GM18907 (cell line): ENCODE measurements around the gene SLC12A4.

ENCODE experiments used
- ATAC-seq: cut with Tn5 transposase; IDR thresholded peaks from one replicate; pipeline ENCODE4 v1.9.1; 2021; ENCODE audit warnings: mild to moderate bottlenecking, moderate library complexity; ENCODE audit not compliant: unreplicated experiment

Gene SLC12A4

GRCh38 chr16:67963662-67964321 lies 4.6 kb downstream of the SLC12A4 start:
- no peak for ATAC-seq

GRCh38 chr16:67963292-67963661 lies 5.2 kb downstream of the SLC12A4 start:
- ATAC-seq: no peak

DNA sequence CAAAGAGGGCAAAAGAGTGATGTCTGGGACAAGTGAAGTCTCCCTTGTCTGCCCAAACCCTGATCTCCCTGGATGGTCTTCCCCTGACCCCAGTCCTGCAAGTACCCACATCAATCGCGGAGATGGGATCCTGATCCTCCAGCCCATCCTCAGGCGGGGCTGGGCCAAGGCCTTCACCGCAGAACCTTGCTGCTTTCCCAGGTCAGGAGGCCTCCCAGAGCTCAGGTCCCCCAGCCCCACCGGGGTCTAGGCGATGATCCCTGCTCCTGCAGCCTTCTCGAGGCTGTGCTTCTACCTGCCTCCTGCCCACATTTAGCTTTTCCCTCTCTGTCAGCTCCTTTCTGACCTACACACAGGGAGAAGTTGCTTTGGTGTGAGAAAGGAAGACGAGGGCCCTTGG lies 6.3 kb downstream of the SLC12A4 start:
- no peak for ATAC-seq

GRCh38 chr16:67961551-67961957 lies 6.9 kb downstream of the SLC12A4 start:
- ATAC-seq: no peak

GRCh38 chr16:67959536-67960329 lies 8.7 kb downstream of the SLC12A4 start:
- ATAC-seq: no peak

- ATAC-seq: no peak
Observed at GRCh38 chr16:67957622-67958021, 10.8 kb downstream of the SLC12A4 start.

DNA sequence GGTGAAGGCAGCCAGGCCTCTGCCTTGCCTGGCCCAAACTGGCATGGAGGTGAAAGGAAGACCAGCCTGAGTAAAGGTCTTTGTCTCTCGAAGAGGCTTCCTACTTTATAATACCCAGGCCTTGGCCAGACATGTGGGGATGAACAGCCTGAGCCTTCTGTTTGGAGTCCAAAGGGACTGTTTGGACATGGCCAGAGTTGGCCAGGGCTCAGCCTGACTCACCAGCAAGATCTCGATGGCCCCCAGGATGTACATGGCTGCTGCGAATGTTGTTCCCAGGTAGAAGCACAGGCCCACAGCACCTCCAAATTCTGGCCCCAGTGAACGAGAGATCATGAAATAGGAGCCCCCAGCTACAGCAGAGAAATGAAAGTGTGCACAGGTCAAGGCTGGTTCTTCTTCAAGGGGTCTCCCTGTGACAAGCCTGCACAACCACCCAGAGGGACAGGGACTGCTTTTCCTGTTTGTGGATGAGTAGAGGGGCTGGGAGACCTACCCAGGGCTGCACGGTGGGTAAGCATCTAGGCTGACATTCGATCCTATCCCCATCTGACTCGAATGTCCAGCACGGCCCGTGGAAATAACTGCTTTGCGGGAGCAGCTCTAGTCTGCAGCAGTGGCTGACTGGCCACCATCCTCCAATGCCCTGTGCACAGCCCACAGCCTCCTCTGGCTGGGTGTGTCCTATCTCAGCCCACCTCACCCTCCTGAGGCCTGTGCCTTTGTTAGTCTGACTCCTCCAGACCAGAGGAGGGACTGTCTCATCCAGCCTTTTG lies 13.8 kb downstream of the SLC12A4 start:
- ATAC-seq: no peak

DNA sequence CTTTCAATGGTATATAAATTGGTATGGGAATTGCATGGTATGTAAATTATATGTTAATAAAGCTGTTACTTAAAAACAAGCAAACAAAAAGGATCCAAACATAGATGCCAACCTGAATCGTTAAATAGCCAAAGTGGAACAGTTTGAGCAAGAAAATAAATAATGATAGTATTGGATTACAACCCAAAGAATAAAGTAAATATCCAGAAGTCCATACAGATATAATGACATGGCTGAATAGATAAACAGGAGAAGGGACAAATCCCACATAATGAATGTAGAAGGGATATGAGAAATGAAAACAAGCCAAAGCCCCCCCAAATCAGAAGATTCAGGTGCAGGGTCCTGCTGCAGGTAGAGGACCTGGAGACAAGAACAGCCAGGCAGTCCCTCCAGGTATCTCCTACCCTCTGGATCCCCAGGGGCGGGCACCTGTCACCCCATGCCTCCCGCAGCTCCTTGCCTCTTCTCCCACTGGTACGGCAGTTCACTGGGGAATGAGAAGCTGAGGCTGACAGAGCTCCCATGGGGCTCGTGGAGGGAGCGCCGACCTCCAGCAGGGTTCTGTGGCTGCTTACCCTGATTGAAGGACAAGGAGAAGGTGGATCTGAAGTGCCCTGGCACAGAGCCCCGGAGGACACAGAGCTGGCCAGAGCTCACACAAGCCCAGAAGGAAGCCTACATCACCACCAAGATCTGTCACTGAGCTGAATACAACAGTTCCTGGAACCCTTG lies 14.6 kb downstream of the SLC12A4 start:
- ATAC-seq: no peak

DNA sequence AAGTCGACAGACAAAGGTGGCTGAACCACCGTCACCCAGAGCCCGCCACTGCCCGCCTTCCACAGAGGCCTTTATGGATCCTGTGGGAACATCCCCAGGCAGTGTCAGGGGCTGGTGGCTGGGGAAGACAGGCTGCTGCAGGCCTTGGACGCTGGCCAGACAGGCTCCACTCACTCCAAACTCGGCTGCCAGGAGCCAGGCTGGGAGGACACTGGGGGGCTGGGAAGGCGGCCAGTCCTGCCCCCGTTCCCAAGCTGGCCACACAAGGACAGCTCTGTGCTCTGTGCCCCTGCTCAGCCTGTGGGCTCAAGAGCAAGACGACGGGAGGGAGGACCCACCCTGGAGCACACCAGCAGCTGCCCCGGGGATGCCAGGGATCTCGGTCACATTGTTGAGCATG lies 17.0 kb downstream of the SLC12A4 start:
- ATAC-seq: no peak

GRCh38 chr16:67950335-67950843 lies 18.0 kb downstream of the SLC12A4 start:
- ATAC-seq: no peak

DNA sequence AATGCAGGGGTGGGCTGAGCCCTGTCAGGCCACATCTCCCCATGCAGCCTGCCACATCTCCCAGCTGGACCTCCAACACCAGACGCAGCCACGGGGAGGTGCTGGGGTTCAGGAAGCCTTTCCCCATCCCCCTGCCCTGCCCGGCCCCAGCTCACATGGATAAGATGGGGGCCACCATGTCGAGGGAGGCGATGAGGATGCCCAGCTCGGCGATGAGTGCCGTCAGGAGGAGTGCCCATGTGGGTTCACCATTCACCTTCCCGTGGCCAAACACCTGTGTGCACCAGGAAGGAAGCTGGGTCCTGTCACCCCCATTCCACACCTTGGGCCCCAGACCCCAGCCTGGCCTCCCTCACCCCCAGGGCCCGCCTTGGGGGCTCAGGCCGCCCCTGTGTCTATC lies 18.8 kb downstream of the SLC12A4 start:
- no peak for ATAC-seq

DNA sequence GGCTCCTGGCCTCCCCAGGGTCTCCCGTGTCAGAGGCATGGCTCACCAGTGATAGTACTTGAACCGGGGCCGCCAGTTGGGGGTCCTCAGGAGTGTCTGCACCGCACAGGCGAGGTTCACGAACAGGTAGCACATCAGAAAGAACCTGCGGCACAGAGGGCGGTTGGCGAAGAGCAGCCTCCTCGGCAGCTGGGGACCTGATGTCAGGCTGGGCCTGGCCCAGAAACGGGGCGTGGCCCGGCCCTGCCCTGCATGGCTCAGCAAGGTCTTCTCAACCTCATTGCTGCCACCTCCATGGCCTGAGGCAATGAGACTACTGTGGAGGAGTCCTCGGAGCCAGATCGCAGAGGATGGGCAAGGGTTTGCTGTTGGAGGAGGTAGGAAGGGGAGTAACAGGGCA lies 20.4 kb downstream of the SLC12A4 start:
- ATAC-seq: no peak

DNA sequence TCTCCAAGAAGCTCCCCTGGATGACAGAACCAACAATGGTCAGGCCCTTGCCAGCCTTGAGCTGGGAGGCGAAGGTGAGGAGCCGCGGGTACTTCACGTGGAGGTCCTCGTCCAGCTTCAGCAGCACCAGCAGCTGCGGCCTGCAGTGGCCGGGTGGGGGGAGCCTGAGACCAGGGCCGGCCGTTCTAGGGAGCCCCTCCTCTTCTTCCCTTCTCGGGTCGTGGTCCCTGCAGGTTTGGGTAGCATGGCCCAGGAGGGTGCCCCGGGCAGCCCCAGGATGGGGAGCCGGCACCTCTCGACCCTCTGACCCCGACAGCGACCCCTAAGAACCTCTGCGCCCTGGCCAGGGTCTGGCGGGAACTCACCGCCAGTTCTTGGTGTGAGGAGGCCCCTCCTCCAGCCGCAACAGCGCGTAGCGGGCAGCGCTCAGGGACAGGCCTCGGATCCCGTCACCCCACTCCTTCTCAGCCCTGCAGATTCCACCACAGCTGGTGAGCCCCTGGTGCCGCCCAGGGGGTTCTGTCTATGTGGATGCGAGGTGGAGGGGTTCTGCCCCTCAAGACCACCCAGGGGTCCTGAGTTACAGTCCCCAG lies 21.4 kb downstream of the SLC12A4 start:
- no peak for ATAC-seq

GRCh38 chr16:67946128-67946569 lies 22.3 kb downstream of the SLC12A4 start:
- no peak for ATAC-seq

DNA sequence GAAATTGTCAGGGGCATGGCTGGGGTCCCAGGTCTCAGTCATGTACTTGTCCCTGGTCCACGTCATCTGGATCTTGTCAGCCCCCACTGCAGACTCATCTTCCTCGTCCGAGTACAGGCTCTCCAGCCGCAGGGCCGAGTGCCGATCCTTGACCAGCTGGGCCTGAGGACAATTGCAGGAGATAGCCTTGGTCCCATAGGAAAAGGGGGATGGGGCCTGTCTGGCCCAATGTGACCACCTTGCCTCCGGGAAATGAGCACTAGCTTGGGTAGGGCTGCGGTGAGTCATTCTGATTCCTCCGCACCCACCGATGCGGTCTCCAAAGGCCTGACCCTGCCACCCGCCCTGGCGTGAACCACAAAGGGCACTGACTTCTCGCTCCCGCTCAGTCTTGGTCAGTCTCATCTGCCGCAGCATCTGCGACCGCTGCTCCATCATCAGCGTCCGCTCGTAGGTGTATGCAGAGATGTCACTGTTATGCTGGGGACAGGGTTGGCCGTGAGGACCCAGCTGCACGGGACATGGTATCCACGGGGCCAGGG lies 23.0 kb downstream of the SLC12A4 start:
- no peak for ATAC-seq

DNA sequence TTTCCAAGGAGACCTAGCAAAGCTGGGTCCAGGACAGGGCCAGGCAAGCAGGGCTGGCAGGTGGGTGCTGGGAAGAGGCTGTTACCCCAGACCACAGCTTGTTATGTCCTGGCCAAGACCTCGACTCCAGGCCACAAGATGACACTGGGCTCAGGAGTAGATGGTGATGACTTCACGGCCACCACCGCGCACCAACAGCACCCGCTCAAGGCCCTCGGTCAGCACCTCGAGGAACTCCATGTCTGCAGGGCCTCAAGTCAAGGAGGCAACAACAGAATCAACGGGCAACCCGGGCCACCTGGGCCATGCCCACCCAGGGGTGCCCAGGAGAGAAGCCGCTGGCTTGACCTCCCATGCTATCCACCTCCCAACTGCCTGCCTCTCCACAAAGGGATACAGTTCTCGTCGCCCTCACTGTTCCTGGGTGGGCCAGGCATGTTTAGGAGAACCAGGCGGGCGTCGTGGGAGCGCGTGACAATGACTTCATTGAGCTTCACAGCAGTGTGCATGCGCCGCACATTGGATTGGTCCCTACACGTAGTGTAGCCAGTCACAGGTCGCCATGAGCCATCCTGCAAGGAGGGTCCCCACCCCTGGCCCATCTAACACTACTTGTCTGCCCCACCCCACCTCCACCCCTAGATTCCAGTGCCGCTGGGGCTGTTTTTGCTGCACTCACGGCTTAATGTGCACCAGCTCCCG lies 23.6 kb downstream of the SLC12A4 start:
- no peak for ATAC-seq

DNA sequence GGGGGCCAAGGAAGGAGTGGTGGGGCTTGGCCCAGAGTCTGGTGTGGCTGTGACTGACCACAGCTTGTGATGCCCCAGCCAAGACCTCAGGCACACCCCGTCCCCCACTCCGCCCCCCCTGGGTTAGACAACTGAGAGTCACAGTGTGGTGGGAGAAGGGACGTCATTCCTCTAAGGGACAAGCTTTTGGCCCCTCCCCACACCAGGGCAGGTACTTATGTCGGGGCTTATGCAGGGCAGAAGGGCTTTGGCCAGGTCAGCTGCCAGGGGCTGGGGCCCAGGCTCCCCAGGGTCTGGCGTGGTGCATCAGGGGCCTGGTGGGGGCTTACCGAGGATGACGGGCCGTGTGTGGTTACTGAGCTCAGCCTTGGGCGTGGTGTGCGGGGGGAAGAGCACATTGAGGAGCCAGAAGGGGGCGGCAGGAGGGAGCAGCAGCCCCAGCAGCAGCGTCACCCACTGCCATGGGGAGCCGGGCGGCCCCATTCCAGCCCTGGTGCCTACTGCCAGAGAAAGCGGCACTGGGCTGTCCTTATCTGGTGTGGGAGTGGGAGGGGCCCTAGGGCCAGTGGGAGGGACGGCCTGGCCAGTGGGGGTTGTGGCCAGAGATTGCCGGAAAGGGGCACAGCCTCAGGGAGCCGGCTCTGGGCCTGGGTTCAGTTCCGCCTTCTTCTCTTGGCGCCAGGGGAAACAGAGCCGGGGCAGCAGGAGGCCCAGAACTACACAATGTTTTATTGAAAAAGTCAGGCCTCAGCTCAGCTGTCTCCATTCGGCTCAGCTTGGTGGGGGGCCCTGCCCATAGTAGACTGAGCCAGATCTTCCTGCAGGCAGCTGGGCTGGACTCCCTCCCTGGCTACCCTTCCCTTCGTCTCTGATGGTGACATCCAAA lies 24.6 kb downstream of the SLC12A4 start, which contains the start of gene LCAT:
Gene LCAT, minus strand, starts transcription at position 502 of the 886 bp plus-strand sequence. Its CDS starts 19 bp downstream, at position 483.
- ATAC-seq: no peak

GRCh38 chr16:67943256-67943618 lies 25.2 kb downstream of the SLC12A4 start:
- ATAC-seq: no peak
